BLaER1 (cell line): Measurements from ENCODE around the gene ZNF536.
"Not testable (repeated sequence)": the region's sequence is repeated elsewhere in the genome, so short reads cannot be mapped to it uniquely, and the experiment has no call there.

Experiments used
- H3K27ac ChIP-seq: shearing (Covaris generic); formaldehyde crosslinking; 2 replicates; pipeline ENCODE4 v1.8.1; 2022
- H3K27me3 ChIP-seq: shearing (Covaris generic); formaldehyde crosslinking; 2 replicates; pipeline ENCODE4 v1.8.1; 2022
- H3K36me3 ChIP-seq: shearing (Covaris generic); formaldehyde crosslinking; 2 replicates; pipeline ENCODE4 v1.8.1; 2022
- H3K4me1 ChIP-seq: shearing (Covaris generic); formaldehyde crosslinking; 2 replicates; pipeline ENCODE4 v1.8.1; 2022
- H3K4me2 ChIP-seq: shearing (Covaris generic); formaldehyde crosslinking; 2 replicates; pipeline ENCODE4 v1.8.1; 2022
- H3K4me3 ChIP-seq: shearing (Covaris generic); formaldehyde crosslinking; 2 replicates; pipeline ENCODE4 v1.8.1; 2022
- H3K9ac ChIP-seq: shearing (Covaris generic); formaldehyde crosslinking; 2 replicates; pipeline ENCODE4 v1.8.1; 2022
- H3K9me3 ChIP-seq: shearing (Covaris generic); formaldehyde crosslinking; 2 replicates; pipeline ENCODE4 v1.8.1; 2022
- H4K20me1 ChIP-seq: shearing (Covaris generic); formaldehyde crosslinking; 2 replicates; pipeline ENCODE4 v1.8.1; 2022
- Cebpa-rat ChIP-seq: shearing (Covaris generic); IDR thresholded peaks from 2 replicates; pipeline ENCODE4 v1.8.1; 2022

ZNF536 gene

DNA sequence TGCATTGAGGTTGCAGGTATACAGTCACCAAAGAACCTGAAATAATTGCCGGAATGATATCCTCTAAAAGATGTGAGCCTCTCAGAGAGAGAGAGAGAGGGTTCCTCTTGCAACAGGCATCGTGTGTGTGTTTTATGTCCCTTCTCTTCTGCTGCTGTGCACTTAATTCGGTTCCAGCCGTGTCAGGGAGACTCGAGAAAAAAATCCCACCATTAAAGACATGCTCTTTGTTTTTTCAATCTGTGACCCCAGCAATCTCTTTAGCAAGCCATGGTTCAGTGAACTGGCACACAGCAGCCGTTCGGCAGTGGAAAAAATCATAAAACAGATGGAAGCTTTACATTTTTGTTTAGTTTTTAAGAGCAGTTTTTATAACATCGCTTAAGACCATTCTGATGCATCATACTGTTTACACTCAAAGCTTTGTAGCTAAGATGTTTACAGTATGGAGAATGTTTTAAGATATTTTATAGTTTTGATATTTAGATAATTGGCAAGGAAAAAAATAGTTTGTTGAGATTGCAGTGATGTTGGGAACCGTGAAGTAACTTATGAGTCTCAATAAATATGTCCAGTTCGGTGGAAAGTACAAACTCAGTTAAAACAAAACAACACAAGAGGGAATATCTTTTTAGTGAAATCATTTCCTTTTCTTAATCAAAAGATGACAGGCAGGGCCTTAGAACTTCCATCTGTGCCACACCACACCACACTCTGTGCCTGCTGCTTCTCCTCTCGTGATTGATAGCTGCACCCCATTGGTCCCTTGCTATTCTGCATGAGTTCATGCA lies 31.2 kb upstream of the ZNF536 start:
- Histone ChIP-seq H3K4me1 (peaks cover 16% of the 10 kb centered on the region), H3K9me3 (no peaks in the 10 kb centered on the region), H3K36me3 (no peaks in the 10 kb centered on the region), H3K4me3 (no peak overlapping the region), H3K27ac (no peak overlapping the region), H3K27me3 (no peaks in the 10 kb centered on the region), H3K9ac (no peak overlapping the region), H4K20me1 (no peaks in the 10 kb centered on the region), H3K4me2 (peak overlapping the region; percentile 50)
- TF ChIP-seq Cebpa-rat, result no peak

DNA sequence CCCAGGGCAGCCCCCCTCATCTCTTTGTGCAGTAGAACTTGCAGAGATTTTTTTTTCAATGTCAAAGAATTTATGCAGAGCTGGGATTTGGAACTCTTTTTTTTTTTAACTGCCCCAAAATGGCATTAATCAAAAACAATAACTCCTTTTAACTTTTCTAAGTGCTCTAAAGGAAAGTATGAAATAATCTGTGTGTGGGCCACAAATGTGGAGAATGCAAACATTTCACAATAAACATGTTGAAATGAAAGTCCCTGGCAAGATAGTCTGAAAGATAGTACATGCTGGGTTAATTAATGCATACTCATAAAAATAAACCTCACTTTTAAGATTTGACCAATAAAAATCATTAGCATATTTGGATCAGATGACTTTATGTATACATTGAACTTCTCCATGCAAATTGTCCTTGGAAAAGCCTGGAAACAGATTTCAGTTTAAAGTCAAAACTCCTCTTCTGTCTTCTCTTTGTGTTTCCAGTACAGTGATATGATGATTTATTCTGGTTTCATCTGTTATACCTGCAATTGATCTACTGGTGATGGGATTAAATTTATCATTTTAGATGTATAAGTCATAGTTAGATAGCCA lies 30.5 kb upstream of the ZNF536 start:
- Histone ChIP-seq H3K36me3 (no peaks in the 10 kb centered on the region), H4K20me1 (no peaks in the 10 kb centered on the region), H3K4me1 (peaks cover 16% of the 10 kb centered on the region), H3K4me3 (no peak overlapping the region), H3K27me3 (no peaks in the 10 kb centered on the region), H3K4me2 (peak overlapping the region; percentile 50; the same call in 1 of the 2 replicates), H3K27ac (no peak overlapping the region), H3K9ac (no peak overlapping the region), H3K9me3 (no peaks in the 10 kb centered on the region)
- no peak for TF ChIP-seq Cebpa-rat

DNA sequence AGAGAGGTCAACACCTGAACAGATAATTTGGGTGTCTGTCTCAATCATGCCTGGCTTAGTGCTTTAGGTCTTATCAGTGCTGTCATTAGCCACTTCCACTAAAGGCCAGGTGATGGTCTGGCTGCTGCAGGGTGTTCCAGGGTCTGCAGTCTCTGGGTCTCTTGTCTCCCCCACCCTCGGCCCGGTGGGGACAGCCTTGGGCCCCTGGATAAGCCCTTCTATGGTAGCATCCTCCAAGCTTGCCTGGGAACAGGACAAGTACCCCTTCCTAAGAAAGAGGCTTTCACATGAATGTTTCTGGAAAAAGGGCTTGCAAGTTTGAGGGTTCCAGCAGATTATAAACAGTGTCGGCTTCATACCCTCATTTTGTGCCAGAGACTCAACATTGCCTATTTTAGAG lies 29.3 kb upstream of the ZNF536 start:
- Histone ChIP-seq H3K4me1 (peaks cover 16% of the 10 kb centered on the region), H3K27me3 (no peaks in the 10 kb centered on the region), H3K4me2 (no peak overlapping the region), H3K9ac (no peak overlapping the region), H3K36me3 (no peaks in the 10 kb centered on the region), H4K20me1 (no peaks in the 10 kb centered on the region), H3K4me3 (no peak overlapping the region), H3K27ac (no peak overlapping the region), H3K9me3 (no peaks in the 10 kb centered on the region)
- TF ChIP-seq Cebpa-rat, result no peak

DNA sequence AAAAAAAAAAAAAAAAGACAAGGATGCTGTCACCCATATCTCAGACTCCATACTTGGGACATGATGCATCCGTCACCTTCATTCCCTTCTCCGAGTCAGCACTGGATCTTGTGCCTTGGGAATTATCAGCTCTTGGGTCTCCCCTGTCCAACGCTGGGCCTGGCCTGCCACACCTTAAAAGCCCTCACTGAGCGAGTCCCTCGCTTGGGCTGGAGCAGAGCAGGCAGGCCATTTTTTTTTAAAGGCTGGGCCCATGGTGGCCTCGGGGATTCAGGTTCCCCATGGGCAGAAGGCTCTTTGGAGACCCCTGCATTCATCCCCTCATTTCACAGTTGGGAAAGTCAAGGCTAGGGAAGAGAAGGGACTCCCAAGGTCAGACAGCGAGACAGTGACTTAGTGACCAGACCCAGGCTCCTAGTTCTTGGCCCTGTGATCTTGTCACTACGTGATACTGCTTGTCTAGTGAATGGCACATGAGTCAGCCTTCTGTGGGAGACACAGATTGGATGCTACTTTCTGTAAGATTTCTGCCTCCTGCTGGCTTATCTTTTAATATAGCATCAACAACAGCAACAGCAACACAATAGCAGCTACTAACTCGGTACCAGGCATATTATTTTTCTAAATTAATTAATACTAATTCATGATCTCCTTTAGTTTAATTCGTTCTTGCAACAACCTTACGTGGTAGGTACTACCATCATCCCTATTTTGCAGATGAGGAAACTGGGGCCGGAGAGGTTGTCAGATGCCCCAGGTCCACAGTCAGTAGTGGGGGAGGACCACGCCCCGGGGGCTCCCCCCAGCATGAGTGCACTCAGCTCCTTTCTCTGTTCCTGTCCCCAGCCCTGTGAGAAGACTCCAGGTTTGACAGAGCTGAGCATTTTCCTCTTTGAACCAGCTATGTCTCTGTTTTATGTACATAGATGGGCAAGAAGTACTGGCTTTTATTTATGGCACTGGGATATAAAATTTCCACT lies 27.4 kb upstream of the ZNF536 start:
- no peak overlapping the region for H3K4me3 ChIP-seq
- no peak overlapping the region for H3K9ac ChIP-seq
- H3K36me3 ChIP-seq, result no peaks in the 10 kb centered on the region
- no peak for TF ChIP-seq Cebpa-rat
- H3K4me2 ChIP-seq, result no peak overlapping the region
- H3K9me3 ChIP-seq, result no peaks in the 10 kb centered on the region
- no peaks in the 10 kb centered on the region for H4K20me1 ChIP-seq
- H3K4me1 ChIP-seq, result peaks cover 16% of the 10 kb centered on the region
- H3K27ac ChIP-seq, result no peak overlapping the region
- H3K27me3 ChIP-seq, result no peaks in the 10 kb centered on the region

DNA sequence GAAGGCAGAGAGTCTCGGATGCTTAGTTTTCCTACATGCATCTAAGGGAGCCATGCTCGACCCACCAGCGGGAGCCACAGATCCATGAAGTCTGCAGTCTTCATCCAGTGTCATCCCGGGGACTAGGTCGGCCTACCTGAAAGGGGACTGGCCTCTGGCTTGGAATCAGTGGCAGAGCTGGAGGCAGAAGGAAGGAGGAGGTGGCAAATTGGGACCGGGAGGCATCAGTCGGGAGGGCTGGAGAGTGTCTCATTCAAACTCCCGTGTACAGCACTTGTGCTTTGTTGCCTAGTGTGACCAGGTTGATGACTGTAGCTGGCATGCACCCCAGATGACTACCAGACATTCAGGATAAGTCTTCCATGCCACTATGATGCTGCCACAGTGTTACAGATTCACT lies 26.5 kb upstream of the ZNF536 start:
- H3K9me3 ChIP-seq, result no peaks in the 10 kb centered on the region
- no peak overlapping the region for H3K4me3 ChIP-seq
- H3K9ac ChIP-seq, result no peak overlapping the region
- no peak overlapping the region for H3K4me2 ChIP-seq
- H3K36me3 ChIP-seq, result no peaks in the 10 kb centered on the region
- TF ChIP-seq Cebpa-rat, result no peak
- H3K27me3 ChIP-seq, result no peaks in the 10 kb centered on the region
- H4K20me1 ChIP-seq, result no peaks in the 10 kb centered on the region
- H3K27ac ChIP-seq, result no peak overlapping the region
- H3K4me1 ChIP-seq, result peaks cover 10% of the 10 kb centered on the region

DNA sequence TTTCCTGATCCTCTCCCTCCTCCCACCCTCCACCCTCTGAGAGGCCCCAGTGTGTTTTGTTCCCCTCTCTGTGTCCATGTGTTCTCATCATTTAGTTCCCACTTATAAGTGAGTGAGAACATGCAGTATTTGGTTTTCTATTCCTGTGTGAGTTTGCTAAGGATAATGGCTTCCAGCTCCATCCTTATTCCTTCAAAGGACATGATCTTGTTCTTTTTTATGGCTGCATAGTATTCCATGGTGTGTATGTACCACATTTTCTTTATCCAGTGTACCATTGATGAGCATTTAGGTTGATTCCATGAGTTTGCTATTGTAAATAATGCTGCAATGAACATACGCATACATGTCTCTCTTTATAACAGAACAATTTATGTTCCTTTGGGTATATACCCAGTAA lies 25.7 kb upstream of the ZNF536 start:
- not testable (repeated sequence) for H4K20me1 ChIP-seq, H3K4me1 ChIP-seq

DNA sequence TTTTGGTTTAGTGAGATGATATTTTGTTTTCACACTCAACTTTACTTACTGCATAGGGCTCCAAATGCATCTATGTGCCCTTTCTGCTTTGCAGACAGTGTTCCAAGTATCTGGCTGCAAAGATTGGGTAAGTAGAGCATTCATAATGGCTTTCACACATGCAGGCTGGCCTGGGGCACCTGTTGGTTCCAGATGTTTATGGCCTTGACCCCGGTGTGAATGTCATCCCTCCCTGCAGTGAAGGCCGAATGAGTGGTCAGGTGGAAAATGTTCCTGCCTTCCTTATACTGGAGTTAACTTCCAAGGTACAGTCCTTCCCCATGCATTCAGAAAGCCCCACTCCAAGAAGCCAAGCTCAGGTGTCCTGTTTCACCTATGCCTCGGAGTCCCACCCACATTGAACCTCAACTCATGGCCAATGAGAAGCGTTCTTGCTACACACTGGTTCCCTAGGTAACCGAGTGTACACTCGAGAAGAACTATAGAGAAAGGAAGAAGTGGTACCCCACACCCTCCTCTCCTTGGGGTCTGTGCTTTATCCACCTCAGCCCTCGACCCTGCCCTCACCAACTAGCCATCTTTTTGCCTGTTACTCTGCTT lies 23.0 kb upstream of the ZNF536 start:
- H4K20me1 ChIP-seq, result no peaks in the 10 kb centered on the region
- TF ChIP-seq Cebpa-rat, result no peak
- H3K9ac ChIP-seq, result no peak overlapping the region
- H3K9me3 ChIP-seq, result no peaks in the 10 kb centered on the region
- H3K27me3 ChIP-seq, result no peaks in the 10 kb centered on the region
- no peak overlapping the region for H3K27ac ChIP-seq
- no peak overlapping the region for H3K4me2 ChIP-seq
- no peaks in the 10 kb centered on the region for H3K36me3 ChIP-seq
- H3K4me1 ChIP-seq, result no peaks in the 10 kb centered on the region
- no peak overlapping the region for H3K4me3 ChIP-seq

More for the DNA sequence above, 25.7 kb upstream of the ZNF536 start:
- not testable (repeated sequence) for H3K36me3 ChIP-seq, H3K9ac ChIP-seq, H3K9me3 ChIP-seq, H3K4me2 ChIP-seq, H3K27ac ChIP-seq, H3K27me3 ChIP-seq, H3K4me3 ChIP-seq

DNA sequence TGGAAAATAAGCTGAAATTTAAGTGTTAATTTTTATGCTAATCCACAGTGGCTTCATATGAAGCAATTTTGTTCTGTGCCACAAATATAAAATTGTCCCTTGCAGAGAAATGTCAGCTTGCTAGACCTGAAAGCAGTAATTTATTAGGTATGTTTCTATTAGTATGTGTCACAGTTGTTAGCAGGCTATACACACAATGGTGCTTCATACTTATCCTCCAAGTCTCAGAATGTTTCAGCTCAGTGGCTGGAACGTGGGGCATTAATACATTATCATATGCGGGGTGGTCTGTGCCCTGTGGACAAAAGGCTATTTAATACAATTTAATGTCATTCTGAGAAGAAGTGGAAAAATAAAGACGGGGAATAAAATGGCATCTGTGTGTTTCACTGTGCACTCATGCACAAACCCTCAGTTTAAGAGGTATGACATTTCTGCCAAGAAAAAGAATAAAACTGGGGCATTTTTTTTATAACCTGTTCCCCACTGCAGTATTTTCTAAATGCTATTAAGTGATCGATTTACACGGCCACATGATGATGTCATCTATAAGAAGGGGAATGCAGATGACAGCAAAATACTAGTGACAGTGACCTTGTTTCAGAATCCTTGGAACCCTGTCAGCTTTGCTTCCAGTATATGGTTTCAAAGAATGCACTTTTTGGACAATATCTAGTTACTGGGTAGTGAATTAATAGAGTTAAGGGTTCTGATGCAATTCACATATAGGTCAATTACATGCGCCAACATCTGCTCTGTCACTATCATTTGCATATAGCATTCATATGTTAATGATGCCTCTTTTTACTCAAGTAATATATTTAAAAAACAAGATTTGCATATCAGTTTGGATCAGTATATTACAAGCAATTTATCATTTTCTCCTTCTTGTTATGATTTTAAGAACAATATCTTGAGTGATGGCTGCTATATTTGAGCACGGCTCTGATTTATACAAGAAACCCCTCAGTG lies 21.2 kb upstream of the ZNF536 start:
- Histone ChIP-seq H3K9me3 (no peaks in the 10 kb centered on the region), H3K4me3 (no peak overlapping the region), H3K27me3 (no peaks in the 10 kb centered on the region), H3K9ac (no peak overlapping the region), H3K36me3 (no peaks in the 10 kb centered on the region), H4K20me1 (no peaks in the 10 kb centered on the region), H3K4me2 (no peak overlapping the region), H3K4me1 (no peaks in the 10 kb centered on the region), H3K27ac (no peak overlapping the region)
- TF ChIP-seq Cebpa-rat, result no peak

DNA sequence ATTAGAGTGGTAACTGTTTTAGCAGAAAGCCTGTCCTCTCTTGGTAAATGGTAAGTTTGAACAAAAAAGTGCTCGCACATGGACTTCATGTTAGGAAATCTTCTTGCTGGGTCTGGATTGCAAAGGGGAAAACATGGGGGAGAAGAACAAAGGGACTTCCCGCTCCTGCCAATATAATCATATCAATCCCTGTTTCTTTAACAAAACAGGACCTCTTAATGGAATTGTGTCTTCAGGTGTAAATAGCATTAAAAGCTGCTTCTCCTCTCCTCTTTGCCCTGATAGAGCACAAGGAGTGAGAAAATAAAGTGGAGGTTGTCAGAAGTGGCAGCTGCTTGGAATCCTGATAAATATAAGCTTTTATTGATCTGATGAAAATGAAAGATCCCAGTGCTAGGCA lies 20.4 kb upstream of the ZNF536 start:
- H3K9me3 ChIP-seq, result no peaks in the 10 kb centered on the region
- no peaks in the 10 kb centered on the region for H3K4me1 ChIP-seq
- no peak overlapping the region for H3K27ac ChIP-seq
- TF ChIP-seq Cebpa-rat, result no peak
- H3K4me3 ChIP-seq, result no peak overlapping the region
- H3K27me3 ChIP-seq, result no peaks in the 10 kb centered on the region
- H4K20me1 ChIP-seq, result no peaks in the 10 kb centered on the region
- H3K36me3 ChIP-seq, result no peaks in the 10 kb centered on the region
- no peak overlapping the region for H3K9ac ChIP-seq
- no peak overlapping the region for H3K4me2 ChIP-seq
